ENCODE results near the gene LIMS2.

The LIMS2 gene

DNA sequence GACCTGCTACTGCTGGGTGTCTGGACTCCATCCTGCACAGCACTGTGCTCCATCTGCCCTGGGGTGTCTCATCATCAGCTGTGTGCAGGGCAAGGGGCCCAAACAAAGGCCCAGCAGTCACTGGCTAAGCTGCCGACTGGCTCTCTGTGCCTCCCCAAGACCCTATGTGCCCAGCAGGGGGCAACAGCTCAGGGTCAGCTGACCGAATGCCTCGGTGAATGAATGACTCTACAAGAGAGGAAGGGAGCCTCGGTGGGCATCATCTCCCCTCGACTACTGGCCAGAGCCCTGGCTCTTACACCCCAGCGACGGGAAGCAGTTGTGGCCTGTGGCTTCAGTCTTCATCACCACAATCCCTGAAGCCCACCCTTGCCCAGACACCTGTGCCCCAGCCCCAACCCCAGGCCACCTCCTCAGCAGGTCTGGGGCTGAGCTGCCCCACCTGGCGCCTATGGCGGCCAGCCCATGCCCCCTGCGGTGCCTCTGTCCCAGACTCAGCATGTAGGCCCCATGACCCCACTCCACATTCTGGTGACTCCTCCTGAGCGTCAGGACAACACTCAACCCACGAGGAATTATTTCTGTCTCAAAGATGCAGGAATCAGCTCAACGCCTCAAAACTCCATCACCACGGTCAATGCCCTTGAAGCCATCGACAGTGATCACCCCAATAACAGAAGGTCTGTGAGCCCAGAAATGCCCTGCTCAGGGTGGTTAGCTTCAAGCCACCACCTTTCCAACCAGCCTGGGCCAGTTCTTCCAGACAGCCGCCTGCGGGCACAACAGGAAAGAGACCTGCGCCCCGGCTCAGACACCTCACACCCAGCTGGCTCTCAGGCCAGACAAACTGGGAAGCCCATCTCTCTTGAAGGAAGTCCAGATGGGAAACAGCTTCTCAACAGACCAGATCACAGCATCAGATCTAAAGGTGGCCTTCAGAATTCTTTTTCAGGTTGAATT is 31.0 kb downstream of the LIMS2 start:
- no peak for DNase-seq

DNA sequence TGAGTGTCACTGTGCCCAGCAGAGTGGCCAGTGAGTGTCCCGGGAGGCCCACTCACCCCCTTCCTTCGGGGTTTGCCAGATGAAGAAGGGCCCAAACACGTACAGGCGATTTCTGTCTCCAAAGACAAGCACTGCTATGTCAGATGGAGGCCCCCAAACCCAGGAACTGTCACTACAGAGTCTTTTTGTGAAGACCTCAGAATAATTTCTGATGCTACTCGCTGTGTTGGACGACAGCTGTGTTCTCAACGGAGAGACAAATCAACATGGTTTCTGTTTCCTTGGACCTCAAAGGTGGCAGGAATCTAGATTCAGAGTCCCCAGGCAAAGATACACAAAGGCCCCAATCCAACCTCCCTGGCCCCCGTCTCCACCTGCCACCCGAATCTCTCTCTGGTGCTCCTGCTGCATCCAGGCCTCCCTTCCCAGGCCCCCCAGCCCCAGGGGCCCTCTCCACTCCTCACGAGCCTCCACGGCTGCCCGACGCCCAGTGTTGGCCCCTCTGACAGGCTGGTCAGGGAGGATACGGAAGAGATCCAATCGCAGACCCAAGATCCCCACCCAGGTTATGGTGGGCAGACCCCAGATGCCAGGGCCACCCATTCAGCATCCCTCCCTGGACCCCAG is 31.8 kb downstream of the LIMS2 start:
- no peak for DNase-seq

DNA sequence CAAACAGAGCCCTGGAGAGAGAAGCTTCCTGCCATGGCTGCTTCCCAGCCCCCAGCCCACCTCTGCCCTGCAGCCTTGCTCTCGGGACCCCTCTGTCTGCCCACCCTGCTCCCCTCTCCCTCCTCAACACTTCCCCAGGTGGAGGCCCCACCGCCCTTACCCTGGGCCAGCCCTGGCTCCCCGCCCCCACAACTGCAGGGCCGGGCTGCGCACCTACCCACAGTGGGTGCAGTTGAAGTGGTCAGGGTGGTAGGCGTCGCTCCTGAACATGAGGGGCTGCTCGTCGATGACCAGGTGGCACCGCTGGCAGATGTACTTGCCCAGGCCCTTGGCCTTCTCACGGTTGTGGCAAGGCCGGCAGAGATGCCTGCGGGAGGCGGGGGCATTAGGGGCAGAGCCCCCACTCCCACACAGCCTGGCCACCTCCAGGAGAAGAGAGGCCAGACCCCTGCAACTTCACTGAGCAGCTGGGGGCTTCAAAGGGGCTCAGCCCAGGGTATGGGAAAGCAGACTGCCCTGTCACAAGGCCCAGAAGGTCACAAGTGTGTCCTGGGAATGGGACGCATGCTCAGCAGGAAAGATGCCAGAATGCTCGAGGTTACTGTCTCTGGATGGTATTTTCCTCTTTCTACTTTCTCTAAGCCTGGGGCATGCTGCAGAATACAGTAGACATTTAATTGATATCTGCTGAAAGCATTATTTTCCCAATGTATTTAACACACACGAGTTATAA is 32.5 kb downstream of the LIMS2 start:
- DNase-seq: no peak

DNA sequence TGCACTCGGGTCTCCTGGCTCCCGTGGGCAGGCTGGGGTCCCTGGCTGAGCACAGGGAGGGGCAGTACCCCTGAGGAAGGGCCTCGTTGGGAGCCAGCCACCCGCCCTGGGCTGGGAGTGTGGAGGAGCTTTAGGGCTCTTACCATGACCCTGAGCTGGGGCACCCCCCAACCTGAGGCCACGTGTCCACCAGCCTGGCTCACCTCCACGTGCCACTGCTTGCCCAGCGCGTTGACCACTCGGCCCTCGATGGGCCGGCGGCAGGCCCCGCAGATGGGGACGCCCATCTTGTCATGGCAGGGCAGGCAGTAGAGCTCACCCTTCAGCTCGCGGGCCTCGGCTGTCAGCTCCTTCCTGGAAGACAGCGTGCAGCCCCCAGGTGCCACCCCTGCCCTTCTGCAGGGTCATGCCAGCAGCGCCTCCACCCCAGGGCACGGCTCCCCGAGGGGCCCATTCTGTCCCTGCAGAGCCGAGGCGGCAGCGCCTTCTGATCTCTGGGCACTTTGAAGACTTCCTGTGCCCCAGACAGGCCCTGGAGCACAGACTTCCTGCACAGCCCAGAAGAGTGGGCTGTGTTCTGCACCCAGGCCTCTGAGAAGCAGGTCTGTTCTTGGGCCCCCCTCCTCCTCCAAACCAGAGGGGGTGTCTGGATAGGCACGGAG is 33.4 kb downstream of the LIMS2 start:
- DNase-seq: no peak

GRCh38 chr2:127641133-127641532 is 34.2 kb downstream of the LIMS2 start:
- no peak for DNase-seq

- DNase-seq: no peak
These were observed 35.0 kb downstream of the LIMS2 start for GRCh38 chr2:127640082-127641072.

- DNase-seq: no peak
These were observed 36.2 kb downstream of the LIMS2 start for GRCh38 chr2:127639111-127639474.

- no peak for DNase-seq
These were observed 36.8 kb downstream of the LIMS2 start for GRCh38 chr2:127638361-127639110.

DNA sequence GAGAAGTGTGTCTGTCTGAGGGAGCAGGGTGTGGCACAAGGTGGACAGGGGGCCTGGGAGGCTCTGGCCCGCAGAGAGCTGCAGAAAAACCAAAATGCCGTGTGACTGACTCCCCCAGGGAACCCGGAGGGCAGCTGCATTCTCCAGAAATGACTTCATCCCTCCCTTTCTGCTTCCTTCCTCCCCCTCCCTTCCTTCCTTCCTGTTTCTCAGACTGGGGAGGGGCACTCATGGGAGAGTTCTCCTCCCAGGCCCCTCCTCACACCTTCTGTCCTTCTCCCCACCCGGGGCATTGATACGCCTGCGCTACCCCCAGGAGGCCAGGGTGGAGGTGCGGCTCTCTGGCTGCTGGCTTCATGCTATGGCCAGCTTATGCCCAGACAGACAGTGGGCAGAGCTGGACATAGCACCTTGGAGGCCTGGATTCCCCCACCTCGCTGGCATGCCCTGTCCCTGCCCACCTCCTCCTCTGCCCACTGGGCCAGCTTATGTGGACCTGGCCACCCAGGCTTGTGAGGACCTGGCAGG is 37.5 kb downstream of the LIMS2 start:
- peak; percentile 89 for DNase-seq

DNA sequence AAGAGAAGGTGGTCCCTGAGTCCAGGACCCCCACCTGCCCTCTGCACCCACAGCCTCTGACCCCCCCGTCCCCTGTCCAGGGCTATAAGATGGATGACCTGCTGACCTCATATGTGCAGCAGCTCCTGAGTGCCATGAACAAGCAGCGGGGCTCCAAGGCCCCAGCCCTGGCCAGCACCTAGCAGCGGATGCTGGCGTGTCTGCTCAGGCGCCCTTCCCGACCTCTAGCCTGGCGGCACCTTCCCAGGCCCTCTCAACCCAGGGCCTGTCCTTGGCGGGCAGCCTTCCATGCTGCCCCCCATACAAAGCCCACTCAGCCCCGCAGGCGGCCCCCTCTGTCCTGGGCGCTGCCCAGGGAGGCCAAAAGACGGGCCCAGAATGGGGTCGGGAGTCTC is 38.1 kb downstream of the LIMS2 start:
- no peak for DNase-seq

- no peak for DNase-seq
These were observed 38.8 kb downstream of the LIMS2 start for GRCh38 chr2:127636248-127637235.

DNA sequence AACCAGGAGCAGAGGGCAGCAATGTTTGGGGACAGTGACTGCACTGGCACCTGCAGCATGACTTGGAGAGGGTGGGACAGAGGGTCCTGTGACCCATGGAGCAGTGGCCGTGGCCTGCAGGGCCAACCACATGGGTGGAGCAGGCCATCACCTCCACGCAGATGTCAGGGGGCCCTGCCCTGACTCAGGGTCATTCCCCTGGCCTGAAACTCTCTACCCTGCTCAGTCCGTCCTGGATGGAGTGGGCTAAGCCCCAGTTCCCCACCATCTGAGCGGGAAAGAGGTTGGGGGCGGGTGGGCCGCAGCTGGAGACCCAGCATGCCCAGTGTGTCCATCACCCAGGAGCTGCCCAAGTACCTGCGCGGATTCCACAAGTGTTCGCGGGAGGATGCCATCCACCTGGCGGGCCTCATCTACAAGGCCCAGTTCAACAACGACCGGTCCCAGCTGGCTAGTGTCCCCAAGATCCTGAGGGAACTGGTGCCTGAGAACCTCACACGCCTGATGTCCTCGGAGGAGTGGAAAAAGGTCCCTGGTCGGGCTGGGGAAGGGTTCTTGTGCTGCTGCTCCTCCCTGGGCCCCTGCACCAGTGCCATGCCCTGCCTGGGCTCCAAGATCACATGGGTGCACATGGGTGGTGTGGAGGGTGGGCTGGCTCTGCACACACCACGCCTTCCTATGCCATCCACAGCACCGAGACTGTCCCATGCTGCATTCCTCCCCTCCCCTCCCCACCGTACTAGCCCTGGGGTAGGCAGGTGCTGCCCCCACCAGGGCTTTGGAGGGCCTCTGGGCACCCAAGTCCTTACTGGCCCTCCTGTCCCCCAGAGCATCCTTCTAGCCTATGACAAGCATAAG is 39.7 kb downstream of the LIMS2 start:
- DNase-seq: no peak

GRCh38 chr2:127634626-127635379 is 40.5 kb downstream of the LIMS2 start:
- DNase-seq: no peak

GRCh38 chr2:127634066-127634617 is 41.2 kb downstream of the LIMS2 start:
- DNase-seq: no peak

GRCh38 chr2:127633556-127634065 is 41.7 kb downstream of the LIMS2 start:
- DNase-seq: no peak

GRCh38 chr2:127632592-127633489 is 42.5 kb downstream of the LIMS2 start:
- no peak for DNase-seq

Measured in fibroblast of skin of right biceps (primary cell).